ENCODE measurements around the gene NBEAL1.

NBEAL1 gene

DNA sequence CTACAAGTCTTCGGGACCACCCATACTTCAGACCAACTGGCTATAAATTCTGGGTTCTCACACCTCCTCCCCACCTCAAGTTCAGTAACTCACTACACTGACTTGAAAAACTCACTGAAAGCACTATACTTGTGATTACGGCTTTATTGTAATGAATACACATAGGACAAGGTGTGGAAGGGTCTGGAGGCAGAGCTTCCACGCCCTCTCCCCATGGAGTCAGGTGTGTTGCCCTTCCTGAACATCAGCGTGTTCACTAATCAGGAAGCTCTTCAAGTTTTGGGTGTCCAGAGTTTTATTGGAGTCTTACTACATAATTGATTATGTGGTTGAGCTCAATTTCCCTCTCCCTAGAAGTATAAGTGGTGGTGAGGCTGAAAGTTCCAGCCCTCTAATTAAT lies 27.5 kb downstream of the NBEAL1 start:
- H3K27me3 ChIP-seq (replicated peaks; ENCODE audit: control insufficient read depth, insufficient read depth, low read length), result no peaks in the 10 kb centered on the region
- no peak overlapping the region for H3K4me3 ChIP-seq (replicated peaks; ENCODE audit: low read depth, low read length)
- TF ChIP-seq, protein P1, sequence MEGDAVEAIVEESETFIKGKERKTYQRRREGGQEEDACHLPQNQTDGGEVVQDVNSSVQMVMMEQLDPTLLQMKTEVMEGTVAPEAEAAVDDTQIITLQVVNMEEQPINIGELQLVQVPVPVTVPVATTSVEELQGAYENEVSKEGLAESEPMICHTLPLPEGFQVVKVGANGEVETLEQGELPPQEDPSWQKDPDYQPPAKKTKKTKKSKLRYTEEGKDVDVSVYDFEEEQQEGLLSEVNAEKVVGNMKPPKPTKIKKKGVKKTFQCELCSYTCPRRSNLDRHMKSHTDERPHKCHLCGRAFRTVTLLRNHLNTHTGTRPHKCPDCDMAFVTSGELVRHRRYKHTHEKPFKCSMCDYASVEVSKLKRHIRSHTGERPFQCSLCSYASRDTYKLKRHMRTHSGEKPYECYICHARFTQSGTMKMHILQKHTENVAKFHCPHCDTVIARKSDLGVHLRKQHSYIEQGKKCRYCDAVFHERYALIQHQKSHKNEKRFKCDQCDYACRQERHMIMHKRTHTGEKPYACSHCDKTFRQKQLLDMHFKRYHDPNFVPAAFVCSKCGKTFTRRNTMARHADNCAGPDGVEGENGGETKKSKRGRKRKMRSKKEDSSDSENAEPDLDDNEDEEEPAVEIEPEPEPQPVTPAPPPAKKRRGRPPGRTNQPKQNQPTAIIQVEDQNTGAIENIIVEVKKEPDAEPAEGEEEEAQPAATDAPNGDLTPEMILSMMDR (IDR thresholded peaks at IDR 0.05; ENCODE audit: insufficient read depth, low read length, poor library complexity, severe bottlenecking), result no peak
- no peaks in the 10 kb centered on the region for H3K36me3 ChIP-seq (ENCODE audit: control insufficient read depth, insufficient read depth, low read length)
- DNase-seq (ENCODE audit: extremely low read depth, insufficient read length), result no peak

DNA sequence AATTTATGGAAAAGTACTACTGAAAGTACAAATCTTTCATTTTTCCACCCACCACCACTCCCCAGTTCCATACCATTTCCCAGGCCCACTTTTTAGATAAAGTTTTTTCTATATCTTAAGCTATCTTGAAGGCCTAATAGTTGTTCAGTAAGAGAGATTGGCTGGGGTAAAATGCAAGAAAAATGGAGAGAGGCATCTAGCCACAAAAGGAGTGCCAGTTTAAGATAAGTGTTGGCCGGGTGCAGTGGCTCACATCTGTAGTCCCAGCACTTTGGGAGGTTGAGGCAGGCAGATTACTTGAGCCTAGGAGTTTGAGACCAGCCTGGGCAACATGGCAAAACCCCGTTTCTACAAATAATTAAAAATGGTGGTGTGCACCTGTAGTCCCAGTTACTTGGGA lies 28.6 kb downstream of the NBEAL1 start:
- no peaks in the 10 kb centered on the region for H3K27me3 ChIP-seq (replicated peaks; ENCODE audit: control insufficient read depth, insufficient read depth, low read length)
- no peaks in the 10 kb centered on the region for H3K36me3 ChIP-seq (ENCODE audit: control insufficient read depth, insufficient read depth, low read length)
- H3K4me3 ChIP-seq (replicated peaks; ENCODE audit: low read depth, low read length), result no peak overlapping the region
- DNase-seq (ENCODE audit: extremely low read depth, insufficient read length), result no peak
- TF ChIP-seq, protein P1 (IDR thresholded peaks at IDR 0.05; ENCODE audit: insufficient read depth, low read length, poor library complexity, severe bottlenecking), result no peak

DNA sequence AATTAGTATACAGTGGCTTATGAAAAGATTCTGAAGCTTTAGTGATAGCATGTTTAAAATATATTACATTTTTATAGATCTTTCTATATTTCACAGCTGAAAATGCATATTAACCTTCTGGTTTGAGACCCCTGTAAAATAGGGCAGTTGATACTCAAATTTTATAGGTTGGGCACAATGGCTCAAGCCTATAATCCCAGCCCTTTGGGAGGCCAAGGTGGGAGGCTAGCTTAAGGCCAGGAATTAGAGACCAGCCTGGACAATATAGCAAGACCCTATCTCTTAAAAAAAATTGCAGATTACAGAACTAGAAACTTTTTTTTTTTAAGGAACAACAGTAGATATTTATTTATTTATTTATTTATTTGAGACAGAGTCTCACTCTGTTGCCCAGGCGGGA lies 31.2 kb downstream of the NBEAL1 start:
- TF ChIP-seq, protein P1 (IDR thresholded peaks at IDR 0.05; ENCODE audit: insufficient read depth, low read length, poor library complexity, severe bottlenecking), result no peak
- H3K36me3 ChIP-seq (ENCODE audit: control insufficient read depth, insufficient read depth, low read length), result no peaks in the 10 kb centered on the region
- no peaks in the 10 kb centered on the region for H3K27me3 ChIP-seq (replicated peaks; ENCODE audit: control insufficient read depth, insufficient read depth, low read length)
- H3K4me3 ChIP-seq (replicated peaks; ENCODE audit: low read depth, low read length), result no peak overlapping the region
- DNase-seq (ENCODE audit: extremely low read depth, insufficient read length), result no peak

DNA sequence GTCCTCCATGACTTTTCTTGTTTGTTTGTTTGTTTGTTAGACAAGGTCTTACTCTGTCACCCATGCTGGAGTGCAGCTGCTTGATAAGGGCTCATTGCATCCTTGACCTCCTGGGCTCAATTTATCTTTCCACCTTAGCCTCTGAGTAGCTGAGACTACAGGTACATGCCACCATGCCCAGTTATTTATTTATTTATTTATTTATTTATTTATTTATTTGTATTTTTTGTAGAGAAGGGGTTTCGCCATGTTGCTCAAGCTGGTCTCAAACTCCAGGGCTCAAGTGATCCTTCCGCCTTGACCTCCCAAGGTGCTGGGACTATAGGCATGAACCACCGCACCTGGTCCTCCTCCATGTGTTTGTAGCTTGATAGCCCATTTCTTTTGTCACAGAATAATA lies 37.9 kb downstream of the NBEAL1 start:
- no peak overlapping the region for H3K4me3 ChIP-seq (replicated peaks; ENCODE audit: low read depth, low read length)
- no peaks in the 10 kb centered on the region; the same call in 1 of the 2 replicates for H3K36me3 ChIP-seq (ENCODE audit: control insufficient read depth, insufficient read depth, low read length)
- DNase-seq (ENCODE audit: extremely low read depth, insufficient read length), result no peak
- TF ChIP-seq, protein P1 (IDR thresholded peaks at IDR 0.05; ENCODE audit: insufficient read depth, low read length, poor library complexity, severe bottlenecking), result no peak
- H3K27me3 ChIP-seq (replicated peaks; ENCODE audit: control insufficient read depth, insufficient read depth, low read length), result no peaks in the 10 kb centered on the region

DNA sequence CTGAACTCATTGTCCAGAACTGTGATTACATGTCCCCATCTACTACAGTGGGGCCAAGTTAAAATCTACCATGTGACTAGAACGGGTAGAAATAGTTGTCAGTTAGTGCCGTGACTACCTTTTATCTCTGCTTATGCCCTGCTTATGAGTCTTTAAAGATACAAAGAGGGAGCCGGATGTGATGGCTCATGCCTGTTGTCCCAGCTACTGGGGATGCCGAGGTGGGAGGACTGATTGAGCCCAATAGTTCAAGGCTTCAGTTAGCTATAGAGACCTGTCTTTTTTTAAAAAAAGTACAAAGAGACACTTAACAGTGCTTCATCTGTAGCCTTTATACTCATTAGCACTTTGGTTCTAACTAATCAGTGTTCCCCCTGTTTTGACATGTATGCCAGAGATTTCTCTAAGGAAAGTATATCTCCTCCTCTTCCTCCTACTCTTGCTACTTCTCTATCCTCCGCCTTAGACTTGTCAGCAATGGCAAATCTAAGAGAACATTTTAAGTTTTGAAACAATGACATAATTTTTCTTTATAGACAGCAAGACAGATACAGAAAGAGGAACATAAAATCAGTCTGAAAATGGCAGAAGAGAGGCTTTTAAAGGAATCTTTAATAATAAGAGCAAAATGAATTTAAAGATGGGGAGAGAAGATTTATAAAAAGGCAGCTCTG lies 45.0 kb downstream of the NBEAL1 start:
- DNase-seq (ENCODE audit: extremely low read depth, insufficient read length), result no peak
- Histone ChIP-seq H3K4me3 (replicated peaks; ENCODE audit: low read depth, low read length) (no peak overlapping the region), H3K27me3 (replicated peaks; ENCODE audit: control insufficient read depth, insufficient read depth, low read length) (no peaks in the 10 kb centered on the region), H3K36me3 (ENCODE audit: control insufficient read depth, insufficient read depth, low read length) (no peaks in the 10 kb centered on the region)
- TF ChIP-seq, protein P1 (IDR thresholded peaks at IDR 0.05; ENCODE audit: insufficient read depth, low read length, poor library complexity, severe bottlenecking), result no peak

DNA sequence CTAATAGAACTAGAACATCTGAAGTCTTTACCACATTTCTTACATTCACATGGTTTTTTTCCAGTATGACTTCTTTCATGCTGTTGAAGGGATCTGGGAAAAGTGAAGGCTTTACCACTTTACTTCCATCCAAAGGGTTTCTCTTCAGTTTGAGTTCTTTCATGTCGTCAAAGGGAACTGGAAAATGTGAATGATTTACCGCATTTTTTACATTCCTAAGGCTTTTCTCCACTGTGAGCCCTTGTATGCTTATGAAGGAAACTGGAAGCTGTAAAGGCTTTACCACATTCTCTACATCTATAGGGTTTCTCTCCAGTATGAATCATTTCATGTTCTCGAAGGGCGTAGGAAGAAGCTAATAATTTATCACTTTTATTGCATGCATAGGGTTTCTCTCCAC lies 46.7 kb downstream of the NBEAL1 start:
- H3K27me3 ChIP-seq (replicated peaks; ENCODE audit: control insufficient read depth, insufficient read depth, low read length), result no peaks in the 10 kb centered on the region
- no peak for DNase-seq (ENCODE audit: extremely low read depth, insufficient read length)
- TF ChIP-seq, protein P1 (IDR thresholded peaks at IDR 0.05; ENCODE audit: insufficient read depth, low read length, poor library complexity, severe bottlenecking), result no peak
- no peaks in the 10 kb centered on the region for H3K36me3 ChIP-seq (ENCODE audit: control insufficient read depth, insufficient read depth, low read length)
- no peak overlapping the region for H3K4me3 ChIP-seq (replicated peaks; ENCODE audit: low read depth, low read length)

All from GM06990 (cell line).